ENCODE measurements around the gene COPZ2.
"Not testable (repeated sequence)": the region's sequence is repeated elsewhere in the genome, so short reads cannot be mapped to it uniquely, and the experiment has no call there.

COPZ2 gene

DNA sequence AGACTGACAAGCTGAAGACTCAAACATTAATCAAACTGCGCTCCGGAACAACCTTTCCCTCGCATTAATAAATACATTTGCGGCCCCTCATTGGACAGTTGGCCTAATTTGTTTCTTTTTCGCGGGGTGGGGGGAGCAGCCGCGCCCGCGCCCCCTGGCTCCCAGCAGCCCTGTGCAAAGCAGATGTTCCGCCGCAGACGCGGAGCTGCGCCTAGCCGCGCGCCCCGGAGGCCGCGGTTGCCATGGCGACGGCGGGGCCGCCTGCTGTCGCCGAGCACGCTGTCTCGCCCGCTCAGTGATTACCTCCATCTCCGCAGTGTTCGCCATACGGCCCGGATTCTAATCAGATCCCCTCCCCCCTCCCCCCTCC is 25.5 kb downstream of the COPZ2 start:
- DNase-seq (ENCODE audit: insufficient read length, low spot score) (peak; percentile 80), FAIRE-seq (peak; percentile 87)
- TF ChIP-seq SPI1 (IDR thresholded peaks at IDR 0.05; ENCODE audit: low read depth, low read length) (no peak), POLR2A (IDR thresholded peaks at IDR 0.05; ENCODE audit: low read depth, low read length) (no peak)

DNA sequence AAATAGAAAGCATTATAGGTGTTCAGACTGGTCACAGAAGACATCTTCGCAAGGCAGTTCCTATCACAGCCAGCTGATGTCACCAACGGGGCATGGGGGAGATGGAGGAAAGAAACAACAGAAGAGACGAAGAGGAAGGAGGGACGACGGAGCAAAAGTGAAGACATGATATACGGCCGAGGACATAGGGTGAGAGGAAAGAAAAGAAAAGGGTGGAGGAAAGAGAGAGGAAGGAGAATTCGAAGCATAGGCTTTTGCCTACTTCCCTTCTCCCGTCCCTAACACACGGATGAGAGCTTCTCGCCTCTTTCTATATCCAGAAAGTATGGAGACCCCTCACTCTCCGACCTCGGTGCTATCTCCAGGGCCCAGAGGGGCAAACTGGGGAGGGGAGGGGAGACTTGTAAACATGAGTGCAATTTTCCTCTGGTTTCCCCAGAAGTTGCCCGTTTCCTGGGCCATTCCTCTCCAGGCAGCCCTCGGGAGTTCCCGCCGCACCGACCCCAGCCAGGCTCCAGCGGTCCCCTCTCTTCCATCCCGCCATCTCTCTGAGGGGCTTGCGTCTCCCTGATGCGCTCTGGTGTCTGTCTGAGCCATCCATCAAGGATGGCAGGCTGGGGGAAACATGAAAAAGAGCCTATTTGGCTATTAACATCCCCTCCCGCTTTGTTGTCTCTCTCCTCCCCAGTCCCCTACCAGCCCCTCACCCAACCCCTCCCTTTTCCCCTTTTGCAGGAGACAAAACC is 26.0 kb downstream of the COPZ2 start:
- DNase-seq (ENCODE audit: insufficient read length, low spot score) (no peak), FAIRE-seq (peak; percentile 72)
- TF ChIP-seq SPI1 (IDR thresholded peaks at IDR 0.05; ENCODE audit: low read depth, low read length) (no peak), POLR2AphosphoS5 (IDR thresholded peaks at IDR 0.05; ENCODE audit: low read depth, low read length) (no peak), POLR2A (IDR thresholded peaks at IDR 0.05; ENCODE audit: low read depth, low read length) (no peak), TAF1 (IDR thresholded peaks at IDR 0.05; ENCODE audit: low read depth, low read length) (no peak), PAX5 (IDR thresholded peaks at IDR 0.05; ENCODE audit: insufficient read depth, low read length, severe bottlenecking) (no peak), POU2F2 (IDR thresholded peaks at IDR 0.05; ENCODE audit: low read depth, low read length) (no peak)

DNA sequence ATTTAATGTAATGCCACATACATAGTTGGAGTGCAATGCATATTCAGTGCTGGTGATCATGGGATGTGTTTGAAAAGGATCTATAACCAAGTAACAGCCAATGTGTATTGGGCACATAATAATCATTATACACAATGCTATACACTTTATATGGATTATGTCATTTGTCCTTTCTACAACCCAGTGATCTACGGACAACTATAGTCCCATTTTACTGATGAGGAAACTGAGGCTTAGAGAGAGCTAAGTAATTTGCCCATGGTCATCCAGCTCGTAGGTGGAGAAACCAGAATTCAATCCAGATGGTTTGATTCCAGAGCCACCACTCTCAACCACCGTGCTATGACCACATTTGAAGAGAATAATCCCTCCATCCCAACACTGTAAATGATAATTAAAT is 27.4 kb downstream of the COPZ2 start:
- DNase-seq (ENCODE audit: insufficient read length, low spot score), result no peak
- TF ChIP-seq POLR2A (IDR thresholded peaks at IDR 0.05; ENCODE audit: low read depth, low read length) (no peak), POU2F2 (IDR thresholded peaks at IDR 0.05; ENCODE audit: low read depth, low read length) (no peak), TAF1 (IDR thresholded peaks at IDR 0.05; ENCODE audit: low read depth, low read length) (no peak), POLR2AphosphoS5 (IDR thresholded peaks at IDR 0.05; ENCODE audit: low read depth, low read length) (no peak), SPI1 (IDR thresholded peaks at IDR 0.05; ENCODE audit: low read depth, low read length) (no peak), PAX5 (IDR thresholded peaks at IDR 0.05; ENCODE audit: insufficient read depth, low read length, severe bottlenecking) (no peak)
- FAIRE-seq, result no peak

DNA sequence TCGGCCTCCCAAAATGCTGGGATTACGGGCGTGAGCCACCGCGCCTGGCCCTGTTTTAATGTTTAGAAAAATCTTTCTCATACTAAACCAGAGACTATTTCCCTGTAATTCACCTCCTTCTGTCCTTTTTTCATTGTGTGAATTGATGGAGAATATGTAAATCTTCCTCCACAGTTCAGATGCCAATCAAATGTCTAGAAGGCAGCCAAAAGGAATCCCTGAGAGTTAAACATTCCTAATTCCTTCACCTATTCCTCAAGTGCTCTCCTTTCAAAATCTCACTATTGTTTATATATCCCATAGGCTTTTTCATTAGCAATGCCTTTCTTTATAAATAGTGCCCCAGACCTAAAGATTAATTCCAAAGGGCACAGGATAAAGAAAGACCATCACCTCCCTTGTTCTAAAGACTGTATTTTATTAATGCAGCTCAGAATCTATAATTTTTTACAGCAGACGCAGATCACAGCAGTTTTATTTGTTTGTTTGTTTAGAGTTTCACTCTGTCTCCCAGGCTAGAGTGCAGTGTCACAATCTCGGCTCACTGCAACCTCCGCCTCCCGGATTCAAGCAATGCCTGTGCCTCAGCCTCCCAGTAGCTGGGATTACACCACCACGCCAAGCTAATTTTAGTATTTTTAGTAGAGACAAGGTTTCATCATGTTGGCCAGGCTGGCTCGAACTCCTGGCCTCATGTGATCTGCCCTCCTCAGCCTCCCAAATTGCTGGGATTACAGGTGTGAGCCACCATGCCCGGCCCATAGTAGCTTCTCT is 30.5 kb downstream of the COPZ2 start:
- no peak for FAIRE-seq
- no peak for TF ChIP-seq TAF1 (IDR thresholded peaks at IDR 0.05; ENCODE audit: low read depth, low read length)
- no peak for TF ChIP-seq PAX5 (IDR thresholded peaks at IDR 0.05; ENCODE audit: insufficient read depth, low read length, severe bottlenecking)
- TF ChIP-seq POLR2AphosphoS5 (IDR thresholded peaks at IDR 0.05; ENCODE audit: low read depth, low read length), result no peak
- TF ChIP-seq POLR2A (IDR thresholded peaks at IDR 0.05; ENCODE audit: low read depth, low read length), result no peak
- no peak for TF ChIP-seq POU2F2 (IDR thresholded peaks at IDR 0.05; ENCODE audit: low read depth, low read length)
- no peak for TF ChIP-seq SPI1 (IDR thresholded peaks at IDR 0.05; ENCODE audit: low read depth, low read length)
- no peak for DNase-seq (ENCODE audit: insufficient read length, low spot score)

DNA sequence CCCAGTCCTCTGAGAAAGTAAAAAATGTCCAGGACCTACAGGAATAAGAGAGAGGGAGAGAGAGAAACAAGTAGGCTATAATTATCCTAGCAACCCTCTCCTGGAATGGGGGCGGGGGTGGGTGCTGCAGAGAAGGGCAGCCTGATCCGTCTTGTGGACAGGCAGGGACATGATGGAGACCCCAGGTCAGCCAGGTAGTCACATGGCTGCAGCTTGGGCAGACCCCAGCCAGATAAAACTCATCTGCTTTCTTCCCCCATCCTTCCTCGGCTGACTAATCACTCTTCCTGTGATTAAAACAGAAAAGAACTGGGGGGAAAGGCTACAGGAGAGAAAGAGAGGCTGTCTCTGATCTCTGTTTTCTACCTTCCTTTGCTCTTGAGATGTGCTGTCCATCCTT is 32.6 kb downstream of the COPZ2 start:
- FAIRE-seq (no peak), DNase-seq (ENCODE audit: insufficient read length, low spot score) (no peak)
- TF ChIP-seq POLR2A (IDR thresholded peaks at IDR 0.05; ENCODE audit: low read depth, low read length) (no peak), POLR2AphosphoS5 (IDR thresholded peaks at IDR 0.05; ENCODE audit: low read depth, low read length) (no peak), TAF1 (IDR thresholded peaks at IDR 0.05; ENCODE audit: low read depth, low read length) (no peak), SPI1 (IDR thresholded peaks at IDR 0.05; ENCODE audit: low read depth, low read length) (no peak), POU2F2 (IDR thresholded peaks at IDR 0.05; ENCODE audit: low read depth, low read length) (no peak), PAX5 (IDR thresholded peaks at IDR 0.05; ENCODE audit: insufficient read depth, low read length, severe bottlenecking) (no peak)

DNA sequence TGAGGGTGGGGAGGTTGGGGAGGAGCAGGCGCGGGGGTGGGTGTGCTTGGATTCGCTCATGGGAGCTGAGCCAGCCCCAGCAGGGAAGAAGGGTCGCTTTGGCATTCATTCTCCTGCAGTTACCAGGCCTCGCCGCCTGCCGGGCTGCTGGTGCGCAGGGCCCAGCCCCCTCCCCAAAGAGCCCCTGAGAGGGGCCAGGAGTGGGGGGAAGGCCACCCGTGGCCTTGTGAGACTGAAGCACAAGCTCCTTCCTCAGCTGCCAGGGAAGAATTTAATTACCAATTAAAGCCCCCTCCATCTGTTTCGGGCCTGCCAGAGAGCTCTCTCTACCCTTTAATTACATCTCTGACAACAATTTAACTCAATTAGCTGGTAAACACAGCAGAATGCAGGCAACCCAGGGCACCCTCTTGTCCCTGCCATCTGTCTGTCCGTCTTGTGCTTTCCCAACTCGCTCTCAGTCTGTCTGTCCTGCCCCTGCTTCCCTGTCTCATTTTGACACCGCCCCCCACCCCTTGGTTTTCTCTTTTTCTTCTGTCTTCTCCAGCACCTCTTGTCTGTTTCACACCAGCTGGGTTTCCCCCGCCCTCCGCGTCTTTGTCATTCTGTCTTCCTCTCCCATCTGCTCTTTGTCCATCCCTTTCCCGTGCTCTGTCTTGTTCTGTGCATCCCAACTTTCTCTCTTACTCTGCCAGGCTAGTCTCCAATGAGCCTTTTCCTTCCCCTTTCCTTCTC is 34.0 kb downstream of the COPZ2 start:
- DNase-seq (ENCODE audit: insufficient read length, low spot score), result no peak
- TF ChIP-seq PAX5 (IDR thresholded peaks at IDR 0.05; ENCODE audit: insufficient read depth, low read length, severe bottlenecking), result no peak
- no peak for TF ChIP-seq POLR2A (IDR thresholded peaks at IDR 0.05; ENCODE audit: low read depth, low read length)
- TF ChIP-seq TAF1 (IDR thresholded peaks at IDR 0.05; ENCODE audit: low read depth, low read length), result no peak
- TF ChIP-seq POU2F2 (IDR thresholded peaks at IDR 0.05; ENCODE audit: low read depth, low read length), result no peak
- no peak for TF ChIP-seq SPI1 (IDR thresholded peaks at IDR 0.05; ENCODE audit: low read depth, low read length)
- no peak for TF ChIP-seq POLR2AphosphoS5 (IDR thresholded peaks at IDR 0.05; ENCODE audit: low read depth, low read length)
- FAIRE-seq, result no peak

DNA sequence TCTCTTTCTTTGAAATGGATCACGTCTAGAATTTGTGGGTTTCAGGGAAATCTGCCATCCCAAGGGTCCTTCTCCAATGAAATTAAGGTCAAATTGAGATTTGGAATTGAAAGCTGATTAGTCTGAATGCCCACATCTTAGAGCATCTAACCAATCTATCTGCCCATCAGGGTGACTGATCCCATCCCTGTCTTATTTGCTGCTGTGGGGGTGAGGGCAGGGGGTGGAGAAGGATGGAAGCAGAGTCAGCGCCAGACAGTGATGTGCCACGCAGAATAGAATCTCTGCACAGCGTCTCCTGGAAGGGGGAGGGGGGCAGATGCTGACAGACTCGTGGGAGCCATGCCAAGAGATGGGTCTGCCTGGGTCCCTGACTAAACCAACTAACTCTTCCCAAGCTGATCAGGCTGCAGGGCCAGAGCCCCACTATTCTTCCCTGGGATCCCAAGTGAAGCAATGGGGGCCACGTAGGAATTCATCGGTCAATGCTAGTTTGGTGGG is 34.6 kb downstream of the COPZ2 start:
- no peak for DNase-seq (ENCODE audit: insufficient read length, low spot score)
- no peak for FAIRE-seq
- TF ChIP-seq SPI1 (IDR thresholded peaks at IDR 0.05; ENCODE audit: low read depth, low read length) (no peak), PAX5 (IDR thresholded peaks at IDR 0.05; ENCODE audit: insufficient read depth, low read length, severe bottlenecking) (no peak), TAF1 (IDR thresholded peaks at IDR 0.05; ENCODE audit: low read depth, low read length) (no peak), POU2F2 (IDR thresholded peaks at IDR 0.05; ENCODE audit: low read depth, low read length) (no peak), POLR2AphosphoS5 (IDR thresholded peaks at IDR 0.05; ENCODE audit: low read depth, low read length) (no peak), POLR2A (IDR thresholded peaks at IDR 0.05; ENCODE audit: low read depth, low read length) (no peak)

DNA sequence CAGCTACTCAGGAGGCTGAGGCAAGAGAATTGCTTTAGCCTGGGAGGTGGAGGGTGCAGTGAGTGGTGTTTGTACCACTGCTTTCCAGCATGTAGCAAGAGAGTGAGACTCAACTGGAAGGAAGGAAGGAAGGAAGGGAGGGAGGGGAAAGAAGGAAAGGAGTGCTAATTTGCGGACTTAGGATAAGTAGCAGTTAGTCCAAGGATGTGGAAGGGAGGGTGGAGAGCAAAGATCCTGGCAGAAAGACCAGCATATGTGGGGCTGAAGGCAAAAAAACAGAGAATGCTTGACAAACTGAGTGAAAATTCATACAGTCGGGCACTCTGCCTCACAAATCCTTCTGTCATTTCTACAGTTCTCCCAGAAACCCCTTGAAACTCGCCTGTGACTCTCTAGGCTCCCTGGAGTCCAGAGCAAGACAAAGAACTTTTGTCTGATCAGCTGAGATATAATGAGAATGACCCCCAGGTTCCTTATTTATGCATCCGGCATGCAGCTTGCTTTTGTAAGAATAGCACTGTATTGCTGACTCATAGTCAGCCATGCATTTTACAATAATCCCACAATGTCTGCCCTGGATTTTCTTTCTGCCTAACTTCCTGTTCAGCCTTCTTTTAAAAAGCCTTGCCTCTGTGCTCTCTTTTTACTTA is 35.2 kb downstream of the COPZ2 start:
- peak; percentile 60 for FAIRE-seq
- DNase-seq (ENCODE audit: insufficient read length, low spot score), result no peak
- TF ChIP-seq PAX5 (IDR thresholded peaks at IDR 0.05; ENCODE audit: insufficient read depth, low read length, severe bottlenecking) (peak; percentile 40), SPI1 (IDR thresholded peaks at IDR 0.05; ENCODE audit: low read depth, low read length) (peak; percentile 34; the same call in 1 of the 2 replicates), POLR2A (IDR thresholded peaks at IDR 0.05; ENCODE audit: low read depth, low read length) (no peak), POU2F2 (IDR thresholded peaks at IDR 0.05; ENCODE audit: low read depth, low read length) (no peak)

DNA sequence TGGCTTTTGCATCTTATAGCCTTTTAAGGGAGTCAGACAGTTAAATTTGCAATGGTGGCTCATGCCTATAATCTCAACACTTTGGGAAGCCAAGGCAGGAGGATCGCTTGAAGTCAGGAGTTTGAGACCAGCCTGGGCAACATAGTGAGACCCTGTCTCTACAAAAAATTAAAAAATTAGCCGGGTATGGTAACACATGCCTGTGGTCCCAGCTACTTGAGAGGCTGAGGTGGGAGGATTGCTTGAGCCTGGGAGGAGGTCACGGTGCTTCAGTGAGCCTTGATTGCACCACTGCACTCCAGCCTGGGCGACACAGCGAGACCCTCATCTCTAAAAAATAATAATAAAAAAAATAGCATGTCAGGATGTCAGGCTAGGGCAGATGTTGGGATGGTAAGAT is 35.9 kb downstream of the COPZ2 start:
- FAIRE-seq; DNase-seq (ENCODE audit: insufficient read length, low spot score): not testable (repeated sequence)
